OCI-LY1 (cell line): ENCODE measurements around the gene HDX.

Experiments used
- H2AFZ ChIP-seq: fragments of 200-600 bp; sonication (generic), shearing (Covaris generic); 2 replicates; pipeline ENCODE4 v1.6.0; 2014; ENCODE audit warnings: antibody characterized with exemption, mild to moderate bottlenecking, low read length
- H3F3A ChIP-seq: fragments of 200-600 bp; sonication (generic), shearing (Covaris generic); 2 replicates; pipeline ENCODE4 v1.6.0; 2014; ENCODE audit warnings: mild to moderate bottlenecking, antibody characterized with exemption, low read length, moderate library complexity; ENCODE audit not compliant: insufficient read depth
- H3K27ac ChIP-seq: fragments of 200-600 bp; sonication (generic); 2 replicates; pipeline ENCODE4 v1.5.1; 2014; ENCODE audit warnings: low read length, mixed run types, mild to moderate bottlenecking, low read depth; ENCODE audit not compliant: poor library complexity, severe bottlenecking
- H3K27me3 ChIP-seq: fragments of 200-600 bp; sonication (generic); 2 replicates; pipeline ENCODE4 v1.6.0; 2014; ENCODE audit warnings: antibody characterized with exemption, mild to moderate bottlenecking, low read length, moderate library complexity; ENCODE audit not compliant: insufficient read depth
- H3K36me3 ChIP-seq: fragments of 200-600 bp; sonication (generic); 2 replicates; pipeline ENCODE4 v1.6.1; 2014; ENCODE audit warnings: mild to moderate bottlenecking, antibody characterized with exemption, low read length, moderate library complexity, mixed read lengths; ENCODE audit not compliant: insufficient read depth
- H3K4me1 ChIP-seq: fragments of 200-600 bp; sonication (generic); 2 replicates; pipeline ENCODE4 v1.5.1; 2014; ENCODE audit warnings: mild to moderate bottlenecking, low read length, moderate library complexity; ENCODE audit not compliant: insufficient read depth, severe bottlenecking
- H3K4me2 ChIP-seq: fragments of 200-600 bp; sonication (generic), shearing (Covaris generic); 2 replicates; pipeline ENCODE4 v1.6.1; 2014; ENCODE audit warnings: low read length
- H3K4me3 ChIP-seq: fragments of 200-600 bp; sonication (generic); 2 replicates; pipeline ENCODE4 v1.5.1; 2014; ENCODE audit warnings: low read length, low read depth, mild to moderate bottlenecking, mixed read lengths; ENCODE audit not compliant: poor library complexity, severe bottlenecking
- H3K79me2 ChIP-seq: fragments of 200-600 bp; shearing (Covaris generic); 2 replicates; pipeline ENCODE4 v1.6.1; 2016; ENCODE audit warnings: mixed run types, low read length, mixed read lengths; ENCODE audit not compliant: insufficient read depth
- H3K9ac ChIP-seq: fragments of 200-600 bp; sonication (generic), shearing (Covaris generic); 2 replicates; pipeline ENCODE4 v1.6.1; 2014; ENCODE audit warnings: mild to moderate bottlenecking, low read length, mixed read lengths
- H3K9me2 ChIP-seq: fragments of 200-600 bp; sonication (generic), shearing (Covaris generic); 2 replicates; pipeline ENCODE4 v1.6.1; 2014; ENCODE audit warnings: low read depth, mild to moderate bottlenecking, low read length, mixed read lengths
- H3K9me3 ChIP-seq: fragments of 200-600 bp; shearing (Covaris generic); 2 replicates; pipeline ENCODE4 v1.6.1; 2014; ENCODE audit warnings: low read length, mixed read lengths
- H4K20me1 ChIP-seq: fragments of 200-600 bp; sonication (generic), shearing (Covaris generic); 2 replicates; pipeline ENCODE4 v1.6.0; 2016; ENCODE audit warnings: mild to moderate bottlenecking, low read length; ENCODE audit not compliant: insufficient read depth
- CTCF ChIP-seq: fragments of 200-600 bp; sonication (generic), shearing (Covaris generic); IDR thresholded peaks from 2 replicates; pipeline ENCODE4 v1.5.1; 2017; ENCODE audit warnings: mild to moderate bottlenecking, antibody characterized with exemption, low read length, moderate library complexity, mixed read lengths
- EZH2 ChIP-seq: fragments of 200-600 bp; sonication (generic), shearing (Covaris generic); IDR thresholded peaks from 2 replicates; pipeline ENCODE4 v1.8.0; 2017; ENCODE audit warnings: borderline replicate concordance, mixed run types, mild to moderate bottlenecking, antibody characterized with exemption, low read length, moderate library complexity, mixed read lengths

Gene HDX

DNA sequence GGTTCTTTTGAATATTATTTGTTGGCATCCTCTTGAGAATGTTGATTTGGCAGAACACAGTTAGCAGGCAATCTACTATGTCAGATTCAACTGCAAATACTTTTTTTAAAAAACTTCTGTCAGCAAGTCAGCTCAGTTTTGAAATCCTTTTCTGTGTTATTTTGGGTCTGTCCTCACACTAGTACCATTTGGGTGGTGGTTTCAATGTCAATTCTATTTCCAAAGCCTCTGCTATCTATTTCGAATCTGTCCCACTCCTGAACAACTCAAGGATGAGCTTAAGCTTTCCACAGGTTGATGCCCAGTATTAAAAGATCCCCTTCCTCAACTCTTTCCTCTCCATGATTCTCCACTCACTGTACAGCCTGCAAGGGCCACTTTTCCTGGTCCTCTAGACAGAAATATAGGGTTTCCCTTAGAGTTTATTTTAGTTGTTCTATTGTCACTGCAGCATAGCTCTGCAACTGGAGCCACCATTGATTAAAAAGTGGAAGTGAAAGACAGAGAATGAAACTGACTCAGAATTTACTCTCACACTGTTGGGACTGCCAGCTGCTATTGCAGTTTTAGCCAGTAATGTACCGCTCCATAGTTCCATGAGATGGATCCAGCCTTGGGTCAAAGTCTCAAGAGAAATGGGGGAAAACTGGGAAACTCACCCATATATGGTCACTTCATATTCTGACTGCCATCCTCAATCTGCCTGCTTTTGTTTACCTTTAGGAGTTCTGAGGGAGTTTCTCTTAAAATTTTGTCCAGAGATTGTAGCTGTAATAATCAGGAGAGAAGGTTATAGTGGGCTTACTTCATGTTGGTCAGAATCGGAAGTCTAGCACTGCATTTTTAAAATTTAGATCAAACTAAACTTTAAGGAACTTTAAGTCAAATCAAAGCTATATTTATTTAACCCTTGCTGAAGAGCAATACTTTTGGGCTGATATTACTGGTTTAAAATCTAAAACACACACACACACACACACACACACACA, 14.6 kb downstream of the HDX start:
- no peak for TF ChIP-seq CTCF
- no peak for TF ChIP-seq EZH2
- H3K27me3 ChIP-seq, result no peaks in the 10 kb centered on the region
- no peaks in the 10 kb centered on the region for H3F3A ChIP-seq
- H3K36me3 ChIP-seq, result no peaks in the 10 kb centered on the region
- no peak overlapping the region for H3K4me2 ChIP-seq
- no peak overlapping the region for H2AFZ ChIP-seq
- H3K79me2 ChIP-seq, result no peaks in the 10 kb centered on the region
- H3K4me3 ChIP-seq, result no peak overlapping the region
- no peak overlapping the region for H3K9ac ChIP-seq
- H4K20me1 ChIP-seq, result no peaks in the 10 kb centered on the region
- H3K9me2 ChIP-seq, result no peaks in the 10 kb centered on the region
- no peaks in the 10 kb centered on the region for H3K9me3 ChIP-seq
- H3K27ac ChIP-seq, result no peak overlapping the region
- H3K4me1 ChIP-seq, result no peaks in the 10 kb centered on the region

- TF ChIP-seq EZH2 (no peak), CTCF (no peak)
- H3K4me1 ChIP-seq, result no peaks in the 10 kb centered on the region
- no peaks in the 10 kb centered on the region for H3K79me2 ChIP-seq
- H3K4me3 ChIP-seq, result no peak overlapping the region
- H3K4me2 ChIP-seq, result no peak overlapping the region
- H3K9me2 ChIP-seq, result no peaks in the 10 kb centered on the region
- H3K27ac ChIP-seq, result no peak overlapping the region
- H3K27me3 ChIP-seq, result no peaks in the 10 kb centered on the region
- H3F3A ChIP-seq, result no peaks in the 10 kb centered on the region
- H3K36me3 ChIP-seq, result no peaks in the 10 kb centered on the region
- no peak overlapping the region for H2AFZ ChIP-seq
- no peaks in the 10 kb centered on the region for H4K20me1 ChIP-seq
- no peaks in the 10 kb centered on the region for H3K9me3 ChIP-seq
- H3K9ac ChIP-seq, result no peak overlapping the region
Measured at GRCh38 chrX:84479086-84479485, 23.2 kb downstream of the HDX start.

GRCh38 chrX:84477114-84477513, 25.1 kb downstream of the HDX start:
- no peaks in the 10 kb centered on the region for H3K9me3 ChIP-seq
- H3K79me2 ChIP-seq, result no peaks in the 10 kb centered on the region
- no peak overlapping the region for H3K4me3 ChIP-seq
- no peak overlapping the region for H3K4me2 ChIP-seq
- no peaks in the 10 kb centered on the region for H3K9me2 ChIP-seq
- H4K20me1 ChIP-seq, result no peaks in the 10 kb centered on the region
- no peaks in the 10 kb centered on the region for H3F3A ChIP-seq
- H2AFZ ChIP-seq, result no peak overlapping the region
- no peak for TF ChIP-seq EZH2
- TF ChIP-seq CTCF, result no peak
- no peak overlapping the region for H3K9ac ChIP-seq
- H3K36me3 ChIP-seq, result no peaks in the 10 kb centered on the region
- no peaks in the 10 kb centered on the region for H3K27me3 ChIP-seq
- no peaks in the 10 kb centered on the region for H3K4me1 ChIP-seq
- no peak overlapping the region for H3K27ac ChIP-seq
